IMR-90 (cell line): ENCODE results near the gene FRMD5. TPM values are rescaled to one million over a fixed set of nuclear protein-coding genes. Genes with fewer than 3 reads are reported as not detected.

Experiments used
- ATAC-seq: fragments of 200-7000 bp; cut with Tn5 transposase; 2 replicates; pipeline ENCODE4 v1.9.1; 2020; ENCODE audit warnings: low read depth, mild to moderate bottlenecking, moderate library complexity
- BruUV-seq: library from RNA; stranded (reverse); fragments of 400-500 nt; replicated peaks from 2 replicates; lab custom pipeline; 2021; lab: Mats Ljungman, UMichigan
- CTCF ChIA-PET: fragments of 300-600 bp; formaldehyde crosslinking; extraction: SDS; loops from one replicate; lab custom pipeline; 2021; ENCODE audit warnings: antibody characterized with exemption; lab: Yijun Ruan, JAX
- POLR2A ChIA-PET: fragments of 300-600 bp; sonication (Branson Sonifier 250); formaldehyde crosslinking; loops from one replicate; lab custom pipeline; 2022; ENCODE audit warnings: antibody characterized with exemption; ENCODE audit not compliant: unreplicated experiment; lab: Charles Lee
- DNase-seq: peaks from one replicate; pipeline ENCODE4 v3.0.0; 2013
- H2AFZ ChIP-seq: replicated peaks from 2 replicates; pipeline ENCODE3; 2013; ENCODE audit warnings: low read length, mild to moderate bottlenecking; ENCODE audit not compliant: poor library complexity
- H2AK5ac ChIP-seq: 2 replicates; pipeline ENCODE4 v1.6.1; 2013; ENCODE audit warnings: low read depth, low read length, inconsistent platforms
- H2AK9ac ChIP-seq: replicated peaks from 2 replicates; pipeline ENCODE3; 2013; ENCODE audit warnings: mild to moderate bottlenecking, low read depth, low read length, moderate library complexity; ENCODE audit not compliant: poor library complexity
- H2BK120ac ChIP-seq: 2 replicates; pipeline ENCODE4 v1.6.1; 2013; ENCODE audit warnings: low read depth, low read length, inconsistent platforms
- H2BK15ac ChIP-seq: 3 replicates; pipeline ENCODE4 v1.6.1; 2013; ENCODE audit warnings: low read depth, low read length, inconsistent platforms
- H2BK20ac ChIP-seq: 2 replicates; pipeline ENCODE4 v1.6.1; 2013; ENCODE audit warnings: low read depth, mild to moderate bottlenecking, inconsistent platforms, low read length, moderate library complexity
- H2BK5ac ChIP-seq: 2 replicates; pipeline ENCODE4 v1.6.1; 2013; ENCODE audit warnings: mild to moderate bottlenecking, low read depth, low read length, inconsistent platforms; ENCODE audit not compliant: poor library complexity, severe bottlenecking
- H3K14ac ChIP-seq: replicated peaks from 2 replicates; pipeline ENCODE4 v1.6.1; 2013; ENCODE audit warnings: low read depth, low read length, inconsistent platforms
- H3K18ac ChIP-seq: 2 replicates; pipeline ENCODE4 v1.6.1; 2013; ENCODE audit warnings: low read depth, low read length, control low read depth
- H3K23ac ChIP-seq: 2 replicates; pipeline ENCODE4 v1.6.1; 2013; ENCODE audit warnings: low read depth, low read length, inconsistent platforms
- H3K27ac ChIP-seq: 2 replicates; pipeline ENCODE4 v1.5.1; 2013; ENCODE audit warnings: mild to moderate bottlenecking, control low read depth, low read length; ENCODE audit not compliant: insufficient read depth
- H3K27me3 ChIP-seq: 2 replicates; pipeline ENCODE4 v1.6.1; 2013; ENCODE audit warnings: low read length; ENCODE audit not compliant: control insufficient read depth, insufficient read depth
- H3K36me3 ChIP-seq: 2 replicates; pipeline ENCODE4 v1.6.1; 2013; ENCODE audit warnings: low read length, mixed read lengths; ENCODE audit not compliant: control insufficient read depth, insufficient read depth
- H3K4ac ChIP-seq: 2 replicates; pipeline ENCODE4 v1.6.1; 2013; ENCODE audit warnings: low read depth, low read length, inconsistent platforms
- H3K4me1 ChIP-seq: 2 replicates; pipeline ENCODE4 v1.6.1; 2013; ENCODE audit warnings: low read length, mixed read lengths; ENCODE audit not compliant: control insufficient read depth, insufficient read depth
- H3K4me2 ChIP-seq: 2 replicates; pipeline ENCODE4 v1.6.1; 2013; ENCODE audit warnings: low read depth, mild to moderate bottlenecking, control low read depth, low read length, moderate library complexity
- H3K4me3 ChIP-seq: 2 replicates; pipeline ENCODE4 v1.5.1; 2013; ENCODE audit warnings: low read depth, mild to moderate bottlenecking, control low read depth, low read length, moderate library complexity; ENCODE audit not compliant: insufficient read depth
- H3K56ac ChIP-seq: 2 replicates; pipeline ENCODE4 v1.6.1; 2013; ENCODE audit warnings: low read length, inconsistent platforms; ENCODE audit not compliant: insufficient read depth; ENCODE audit errors: extremely low read depth
- H3K79me1 ChIP-seq, 2 experiments: 2 replicates each; pipeline ENCODE4 v1.6.1; 2013; ENCODE audit warnings: low read length in 2 of 2, inconsistent platforms in 1 of 2, low read depth in 1 of 2
- H3K9ac ChIP-seq: 2 replicates; pipeline ENCODE4 v1.6.1; 2013; ENCODE audit warnings: low read depth, low read length, control low read depth
- H3K9me1 ChIP-seq: 2 replicates; pipeline ENCODE4 v1.6.1; 2013; ENCODE audit warnings: low read length, inconsistent platforms; ENCODE audit not compliant: insufficient read depth
- H3K9me3 ChIP-seq: 2 replicates; pipeline ENCODE4 v1.6.1; 2013; ENCODE audit warnings: low read length; ENCODE audit not compliant: control insufficient read depth, insufficient read depth
- H4K20me1 ChIP-seq: 2 replicates; pipeline ENCODE4 v1.6.1; 2013; ENCODE audit warnings: low read length, inconsistent platforms; ENCODE audit not compliant: insufficient read depth
- H4K5ac ChIP-seq: 2 replicates; pipeline ENCODE4 v1.6.1; 2013; ENCODE audit warnings: mild to moderate bottlenecking, low read depth, low read length, control low read depth
- H4K8ac ChIP-seq, 2 experiments: 2 replicates each; pipeline ENCODE4 v1.6.1; 2013; ENCODE audit warnings: low read depth in 2 of 2, low read length in 2 of 2, control low read depth in 1 of 2, inconsistent platforms in 1 of 2
- H4K91ac ChIP-seq: 2 replicates; pipeline ENCODE4 v1.6.1; 2013; ENCODE audit warnings: low read depth, low read length, inconsistent platforms; ENCODE audit not compliant: insufficient read depth
- BHLHE40 ChIP-seq: fragments of 150-350 bp; IDR thresholded peaks from 2 replicates; pipeline ENCODE4 v1.6.1; 2016; ENCODE audit warnings: mild to moderate bottlenecking, low read depth, low read length
- CEBPB ChIP-seq: IDR thresholded peaks from 2 replicates; pipeline ENCODE4 v1.6.1; 2012; ENCODE audit warnings: low read depth, low read length, improper control_type of control experiment
- CTCF ChIP-seq: conservative IDR thresholded peaks from 2 replicates; pipeline ENCODE4 v1.5.1; 2012; ENCODE audit warnings: mild to moderate bottlenecking, low read depth, low read length, improper control_type of control experiment
- MAFK ChIP-seq: IDR thresholded peaks from 2 replicates; pipeline ENCODE4 v1.6.1; 2012; ENCODE audit warnings: low read depth, low read length, improper control_type of control experiment
- NFE2L2 ChIP-seq: fragments of 150-350 bp; IDR thresholded peaks from 2 replicates; pipeline ENCODE4 v1.6.1; 2016; ENCODE audit warnings: low read depth, mild to moderate bottlenecking, low read length
- POLR2A ChIP-seq: IDR thresholded peaks from 2 replicates; pipeline ENCODE4 v1.6.1; 2012; ENCODE audit warnings: mild to moderate bottlenecking, low read depth, low read length
- RAD21 ChIP-seq: IDR thresholded peaks from 2 replicates; pipeline ENCODE4 v1.6.1; 2012; ENCODE audit warnings: low read length, improper control_type of control experiment
- RCOR1 ChIP-seq: IDR thresholded peaks from 2 replicates; pipeline ENCODE4 v1.6.1; 2012; ENCODE audit warnings: mild to moderate bottlenecking, low read length, improper control_type of control experiment; ENCODE audit not compliant: insufficient replicate concordance
- RFX5 ChIP-seq: IDR thresholded peaks from 2 replicates; pipeline ENCODE4 v1.8.0; 2012; ENCODE audit warnings: low read depth, mild to moderate bottlenecking, low read length, moderate library complexity
- SMC3 ChIP-seq: fragments of 150-350 bp; IDR thresholded peaks from 2 replicates; pipeline ENCODE4 v1.6.1; 2016; ENCODE audit warnings: low read depth, mild to moderate bottlenecking, antibody characterized with exemption, low read length, moderate library complexity
- USF2 ChIP-seq: fragments of 150-350 bp; IDR thresholded peaks from 2 replicates; pipeline ENCODE4 v1.6.1; 2017; ENCODE audit warnings: mild to moderate bottlenecking, antibody characterized with exemption, low read length, low read depth
- WGBS, 2 experiments: methylation state at CpG; one replicate each; pipeline versions ENCODE4 v1.1.5 to v1.1.7; 2013; ENCODE audit warnings: missing lambda C conversion rate in 2 of 2; ENCODE audit not compliant: insufficient read length in 1 of 2; ENCODE audit errors: extremely low coverage in 2 of 2; 5-methylcytosine and 5-hydroxymethylcytosine counted together
- dilution Hi-C: fragments of 300-500 bp; cut with HindIII; formaldehyde crosslinking; loops from one replicate; pipeline ENCODE4 v1.14.3; 2018; ENCODE audit warnings: low sequenced_read_pairs; ENCODE audit not compliant: unreplicated experiment
- in situ Hi-C: fragments of 300-500 bp; cut with MboI; formaldehyde crosslinking; loops from 3 replicates; pipeline ENCODE4 v1.14.3; 2019; ENCODE audit warnings: low sequenced_read_pairs, inconsistent platforms, mixed read lengths
- intact Hi-C: fragments of 100-400 bp; cut with micrococcal nuclease; formaldehyde crosslinking; loops from 2 replicates; pipeline ENCODE4 v1.10.0; 2022
- polyA plus RNA-seq, 3 experiments: library from polyadenylated mRNA; depleted of rRNA; stranded (reverse); fragments of >200 nt; gene quantifications; 2 replicates each; pipeline ENCODE4 v1.2.3, GENCODE V29; 2012; ENCODE audit warnings: low replicate concordance in 1 of 3
- total RNA-seq: library from RNA; depleted of rRNA; stranded (reverse); fragments of >200 nt; gene quantifications from 2 replicates; pipeline ENCODE4 v1.2.3, GENCODE V29; 2012

Gene FRMD5
- total and polyA plus RNA-seq, 2 of the 4 experiments (the other 2 are of a cell fraction): 4.1 to 5.4 TPM

- Histone ChIP-seq H4K20me1 (no peaks in the 10 kb centered on the region), H4K8ac (no peak overlapping the region), H3K23ac (peak overlapping the region; percentile 16; the same call in 1 of the 2 replicates), H2AK9ac (no peak overlapping the region), H2BK5ac (no peak overlapping the region), H3K4ac (peak overlapping the region; percentile 47; the same call in 1 of the 2 replicates), H2BK15ac (0 out of 3 replicates have a peak overlapping the region, but pooled peaks have one; percentile 32), H3K27me3 (no peaks in the 10 kb centered on the region), H2BK120ac (peak overlapping the region; percentile 6; the same call in 1 of the 2 replicates), H3K4me1 (0 out of 2 replicates have a peak, but pooled peaks cover 2% of the 10 kb centered on the region), H2BK20ac (peak overlapping the region; percentile 41; the same call in 1 of the 2 replicates), H2AFZ (no peak overlapping the region), H3K9ac (no peak overlapping the region), H3K9me1 (no peaks in the 10 kb centered on the region), H3K18ac (no peak overlapping the region), H3K14ac (0 out of 2 replicates have a peak overlapping the region, but pooled peaks have one; percentile 37), H3K27ac (no peak overlapping the region), H4K91ac (no peak overlapping the region; the same call in 1 of the 2 replicates), H2AK5ac (no peak overlapping the region), H3K9me3 (no peaks in the 10 kb centered on the region), H3K4me3 (no peak overlapping the region), H3K36me3 (no peaks in the 10 kb centered on the region), H3K56ac (no peak overlapping the region), H3K4me2 (no peak overlapping the region), H4K5ac (no peak overlapping the region), H3K79me1 (no peaks in the 10 kb centered on the region)
- intact Hi-C loops (loop anchor here (1.0 to 5.0 kb wide), 5 partner anchors 152 to 347 kb away; no protein-coding TSS in a partner anchor), dilution Hi-C loops (loop anchor here (10.0 kb wide), 1 partner anchor 314 kb away; no protein-coding TSS in a partner anchor), in situ Hi-C loops (loop anchor here (5.0 kb wide), 1 partner anchor 317 kb away; no protein-coding TSS in a partner anchor)
- CTCF ChIA-PET: interaction anchor here (0.6 to 0.8 kb wide), 2 partner anchors 16 to 149 kb away, joined by 3 read pairs; no protein-coding TSS in a partner anchor
- TF ChIP-seq MAFK (no peak), RFX5 (no peak), SMC3 (no peak), RAD21 (no peak), POLR2A (no peak), CEBPB (no peak), USF2 (no peak), BHLHE40 (no peak), CTCF (no peak), RCOR1 (no peak), NFE2L2 (no peak)
- whole genome bisulfite sequencing, 2 experiments: no CpG with 5 or more reads among the region's 3 CpGs
- BruUV-seq: no TSS peak
- no peak for DNase-seq
- POLR2A ChIA-PET: no interaction called here
- ATAC-seq: no peak
Observed at GRCh38 chr15:44219073-44219472, 24.0 kb upstream of the FRMD5 start.
